ENCODE results near the gene GALM.

Gene GALM

GRCh38 chr2:38648107-38648761, 17.7 kb upstream of the GALM start:
- Histone ChIP-seq H3K79me2 (ENCODE audit: insufficient read depth, low read length) (no peaks in the 10 kb centered on the region), H3K9ac (ENCODE audit: low read length) (no peak overlapping the region), H2AFZ (ENCODE audit: low read length) (no peak overlapping the region), H3K9me3 (ENCODE audit: low read length) (no peaks in the 10 kb centered on the region), H3K4me2 (ENCODE audit: low read length) (no peak overlapping the region), H3F3A (ENCODE audit: insufficient read depth, low read length) (no peaks in the 10 kb centered on the region), H3K9me2 (ENCODE audit: low read depth, low read length) (no peaks in the 10 kb centered on the region), H3K27me3 (ENCODE audit: insufficient read depth, low read length) (0 out of 2 replicates have a peak, but pooled peaks cover 6% of the 10 kb centered on the region), H3K36me3 (ENCODE audit: insufficient read depth, low read length) (no peaks in the 10 kb centered on the region), H3K27ac (ENCODE audit: low read depth, low read length, poor library complexity, severe bottlenecking) (no peak overlapping the region), H3K4me3 (ENCODE audit: low read depth, low read length, poor library complexity, severe bottlenecking) (no peak overlapping the region), H3K4me1 (ENCODE audit: insufficient read depth, low read length, severe bottlenecking) (peaks cover 14% of the 10 kb centered on the region), H4K20me1 (ENCODE audit: insufficient read depth, low read length) (no peaks in the 10 kb centered on the region)
- TF ChIP-seq CTCF (IDR thresholded peaks at IDR 0.05; ENCODE audit: low read length) (no peak), EZH2 (IDR thresholded peaks at IDR 0.05; ENCODE audit: borderline replicate concordance, low read length) (no peak)

- H4K20me1 ChIP-seq (ENCODE audit: insufficient read depth, low read length) = no peaks in the 10 kb centered on the region
- H3K9ac ChIP-seq (ENCODE audit: low read length) = no peak overlapping the region
- H3K9me2 ChIP-seq (ENCODE audit: low read depth, low read length) = no peaks in the 10 kb centered on the region
- no peaks in the 10 kb centered on the region for H3K36me3 ChIP-seq (ENCODE audit: insufficient read depth, low read length)
- H3K27me3 ChIP-seq (ENCODE audit: insufficient read depth, low read length) = 0 out of 2 replicates have a peak, but pooled peaks cover 6% of the 10 kb centered on the region
- H3K79me2 ChIP-seq (ENCODE audit: insufficient read depth, low read length) = no peaks in the 10 kb centered on the region
- TF ChIP-seq CTCF (IDR thresholded peaks at IDR 0.05; ENCODE audit: low read length) (no peak), EZH2 (IDR thresholded peaks at IDR 0.05; ENCODE audit: borderline replicate concordance, low read length) (no peak)
- H2AFZ ChIP-seq (ENCODE audit: low read length) = no peak overlapping the region
- H3K27ac ChIP-seq (ENCODE audit: low read depth, low read length, poor library complexity, severe bottlenecking) = no peak overlapping the region
- H3K4me2 ChIP-seq (ENCODE audit: low read length) = no peak overlapping the region
- H3K4me1 ChIP-seq (ENCODE audit: insufficient read depth, low read length, severe bottlenecking) = peaks cover 9% of the 10 kb centered on the region
- H3K4me3 ChIP-seq (ENCODE audit: low read depth, low read length, poor library complexity, severe bottlenecking) = no peak overlapping the region
- H3K9me3 ChIP-seq (ENCODE audit: low read length) = no peaks in the 10 kb centered on the region
- H3F3A ChIP-seq (ENCODE audit: insufficient read depth, low read length) = no peaks in the 10 kb centered on the region
Measured at GRCh38 chr2:38649176-38649728, 16.7 kb upstream of the GALM start.

GRCh38 chr2:38650012-38650411, 15.9 kb upstream of the GALM start:
- Histone ChIP-seq H3K9ac (ENCODE audit: low read length) (no peak overlapping the region), H3K79me2 (ENCODE audit: insufficient read depth, low read length) (no peaks in the 10 kb centered on the region), H2AFZ (ENCODE audit: low read length) (no peak overlapping the region), H4K20me1 (ENCODE audit: insufficient read depth, low read length) (no peaks in the 10 kb centered on the region), H3F3A (ENCODE audit: insufficient read depth, low read length) (no peaks in the 10 kb centered on the region), H3K36me3 (ENCODE audit: insufficient read depth, low read length) (no peaks in the 10 kb centered on the region), H3K4me2 (ENCODE audit: low read length) (no peak overlapping the region), H3K9me3 (ENCODE audit: low read length) (no peaks in the 10 kb centered on the region), H3K27me3 (ENCODE audit: insufficient read depth, low read length) (0 out of 2 replicates have a peak, but pooled peaks cover 6% of the 10 kb centered on the region), H3K27ac (ENCODE audit: low read depth, low read length, poor library complexity, severe bottlenecking) (no peak overlapping the region), H3K9me2 (ENCODE audit: low read depth, low read length) (no peaks in the 10 kb centered on the region), H3K4me1 (ENCODE audit: insufficient read depth, low read length, severe bottlenecking) (peaks cover 9% of the 10 kb centered on the region), H3K4me3 (ENCODE audit: low read depth, low read length, poor library complexity, severe bottlenecking) (no peak overlapping the region)
- no peak for TF ChIP-seq CTCF (IDR thresholded peaks at IDR 0.05; ENCODE audit: low read length)
- TF ChIP-seq EZH2 (IDR thresholded peaks at IDR 0.05; ENCODE audit: borderline replicate concordance, low read length) = no peak
